ENCODE measurements around the gene ESCO1.

Gene ESCO1

DNA sequence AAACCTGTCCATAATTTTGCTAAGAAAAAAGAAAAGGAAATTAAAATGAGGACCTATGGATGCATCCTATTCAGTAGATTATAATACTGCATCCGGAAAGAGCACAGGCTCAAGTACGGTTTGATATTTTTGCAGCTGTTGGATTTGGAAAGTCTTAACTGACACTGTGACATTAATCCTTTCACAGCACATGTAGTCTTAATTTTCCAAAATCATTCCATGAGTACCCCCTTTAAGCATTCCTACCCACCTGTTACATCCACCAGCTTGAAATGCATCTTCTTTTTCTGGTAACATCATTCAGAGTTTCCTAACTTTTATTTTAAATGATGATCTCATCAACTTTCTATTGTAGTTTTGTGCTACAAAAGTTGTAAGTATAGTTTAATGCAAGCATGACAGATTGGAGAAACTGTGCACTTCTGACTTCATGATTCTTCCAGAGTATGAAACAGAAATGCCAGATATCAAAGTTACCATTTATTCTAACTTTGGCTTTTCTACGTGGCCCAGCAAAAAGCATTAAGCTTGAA, 113.5 kb downstream of the ESCO1 start:
- no peak for DNase-seq (ENCODE audit: low read depth)

DNA sequence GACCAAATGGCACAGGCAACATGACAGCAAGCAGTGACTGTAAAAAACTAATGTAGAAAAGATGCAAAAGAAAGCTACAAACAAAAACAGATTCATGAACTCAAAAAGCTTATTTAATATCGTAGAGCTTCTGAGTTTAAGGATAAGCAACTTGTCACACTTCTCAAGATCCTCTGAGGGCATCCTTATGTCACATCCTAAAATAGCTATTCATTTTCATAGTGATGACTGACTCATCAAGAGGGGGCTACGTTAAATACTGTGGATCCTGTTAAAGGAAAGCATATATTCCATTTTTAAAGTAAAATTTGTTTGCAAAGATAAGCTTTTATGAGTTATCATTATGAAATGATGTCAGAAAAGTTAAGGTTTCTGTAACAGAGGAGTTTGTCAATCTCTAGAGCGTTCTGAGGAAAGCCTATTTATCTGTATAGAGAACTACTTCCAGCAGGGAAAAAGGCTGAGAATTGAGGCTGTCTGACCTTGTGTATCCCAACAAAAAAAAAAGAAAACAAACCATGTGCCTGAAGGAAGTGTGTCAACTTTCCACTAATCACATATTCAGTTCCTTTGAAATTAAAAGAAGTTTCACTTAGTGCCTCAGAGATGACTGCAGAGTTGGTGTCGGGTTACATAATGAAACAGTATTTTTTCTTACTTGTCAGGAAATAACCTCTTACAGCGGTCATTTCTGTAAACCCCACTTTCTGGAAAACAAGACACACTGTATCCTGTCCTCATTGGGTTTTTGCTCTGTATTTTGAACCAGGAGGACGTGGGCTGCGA, 115.5 kb downstream of the ESCO1 start:
- no peak for DNase-seq (ENCODE audit: low read depth)

DNA sequence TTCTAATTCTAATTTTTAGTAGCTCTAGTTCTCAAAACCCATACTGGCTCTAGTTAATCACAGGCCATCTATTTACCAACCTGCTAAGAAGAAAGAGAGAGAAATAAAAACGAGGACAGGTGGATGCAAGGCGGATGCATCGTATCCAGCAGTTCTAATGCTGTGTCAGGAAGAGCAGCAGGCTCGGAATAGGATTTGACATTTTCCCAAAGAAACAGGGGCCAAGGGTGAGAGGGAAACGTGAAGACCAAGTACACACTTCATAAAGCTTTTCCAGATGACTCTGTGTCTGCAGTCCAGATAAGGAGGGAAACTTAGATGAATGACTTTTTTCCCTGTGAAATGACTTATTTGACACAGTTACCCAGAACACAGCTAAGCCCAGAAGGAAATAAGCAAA, 117.5 kb downstream of the ESCO1 start:
- DNase-seq (ENCODE audit: low read depth): no peak

- DNase-seq (ENCODE audit: low read depth): no peak
Observed at GRCh38 chr18:21481739-21482138, 118.8 kb downstream of the ESCO1 start.

GRCh38 chr18:21479721-21480120, 120.8 kb downstream of the ESCO1 start:
- DNase-seq (ENCODE audit: low read depth): no peak
